Non-pigmented ciliary epithelial cell (primary cell): ENCODE results near the gene SRP68.
"Not testable (repeated sequence)": the region's sequence is repeated elsewhere in the genome, so short reads cannot be mapped to it uniquely, and the experiment has no call there.

Experiments used
- DNase-seq: peaks from one replicate; pipeline ENCODE4 v3.0.0-alpha.2; 2010; ENCODE audit warnings: low read depth

Gene SRP68

DNA sequence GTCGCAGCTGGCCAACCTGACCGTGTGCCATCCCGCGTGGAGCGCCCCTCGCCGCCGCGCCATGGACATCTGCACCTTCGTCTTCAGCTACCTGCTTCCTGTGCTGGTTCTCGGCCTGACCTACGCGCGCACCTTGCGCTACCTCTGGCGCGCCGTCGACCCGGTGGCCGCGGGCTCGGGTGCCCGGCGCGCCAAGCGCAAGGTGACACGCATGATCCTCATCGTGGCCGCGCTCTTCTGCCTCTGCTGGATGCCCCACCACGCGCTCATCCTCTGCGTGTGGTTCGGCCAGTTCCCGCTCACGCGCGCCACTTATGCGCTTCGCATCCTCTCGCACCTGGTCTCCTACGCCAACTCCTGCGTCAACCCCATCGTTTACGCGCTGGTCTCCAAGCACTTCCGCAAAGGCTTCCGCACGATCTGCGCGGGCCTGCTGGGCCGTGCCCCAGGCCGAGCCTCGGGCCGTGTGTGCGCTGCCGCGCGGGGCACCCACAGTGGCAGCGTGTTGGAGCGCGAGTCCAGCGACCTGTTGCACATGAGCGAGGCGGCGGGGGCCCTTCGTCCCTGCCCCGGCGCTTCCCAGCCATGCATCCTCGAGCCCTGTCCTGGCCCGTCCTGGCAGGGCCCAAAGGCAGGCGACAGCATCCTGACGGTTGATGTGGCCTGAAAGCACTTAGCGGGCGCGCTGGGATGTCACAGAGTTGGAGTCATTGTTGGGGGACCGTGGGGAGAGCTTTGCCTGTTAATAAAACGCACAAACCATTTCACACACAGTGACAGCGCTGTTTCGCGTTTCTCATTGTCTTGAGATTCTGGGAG lies 4.7 kb upstream of the SRP68 start:
- DNase-seq, result no peak

DNA sequence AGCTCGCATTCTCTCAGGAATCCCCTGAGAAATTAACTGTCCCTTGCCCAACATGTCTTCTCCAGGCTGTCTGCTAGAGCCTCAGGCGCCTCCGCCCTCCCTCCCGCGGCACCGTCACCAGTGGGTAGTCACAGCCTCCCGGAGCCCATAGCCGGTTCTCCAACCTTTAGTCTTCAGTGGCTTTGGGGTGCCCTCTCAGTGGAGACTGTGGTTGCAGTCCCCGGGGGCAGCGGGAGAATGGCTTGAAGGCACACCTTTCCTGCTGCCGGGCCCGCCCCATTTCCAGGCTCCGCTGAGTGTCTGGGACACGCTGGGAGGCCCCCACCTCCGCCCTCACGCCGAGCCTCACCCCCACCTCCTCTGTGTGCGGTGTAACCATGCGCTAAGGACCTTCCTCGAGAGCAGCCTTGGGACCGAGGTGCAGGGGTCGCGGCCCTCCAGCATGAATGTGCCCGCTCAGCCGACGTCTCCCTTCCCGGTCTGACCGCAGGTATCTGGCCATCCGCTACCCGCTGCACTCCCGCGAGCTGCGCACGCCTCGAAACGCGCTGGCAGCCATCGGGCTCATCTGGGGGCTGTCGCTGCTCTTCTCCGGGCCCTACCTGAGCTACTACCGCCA lies 3.9 kb upstream of the SRP68 start:
- no peak for DNase-seq

- no peak for DNase-seq
Measured at GRCh38 chr17:76075364-76076145, 3.2 kb upstream of the SRP68 start.

- no peak for DNase-seq
Measured at GRCh38 chr17:76074390-76075363, 2.4 kb upstream of the SRP68 start, which contains the start of gene GALR2. TSS of gene GALR2 (plus strand) at chr17:76074781. CDS start at chr17:76074884, 103 bp downstream.

GRCh38 chr17:76071531-76072147 lies 678 bp downstream of the SRP68 start:
- no peak for DNase-seq

DNA sequence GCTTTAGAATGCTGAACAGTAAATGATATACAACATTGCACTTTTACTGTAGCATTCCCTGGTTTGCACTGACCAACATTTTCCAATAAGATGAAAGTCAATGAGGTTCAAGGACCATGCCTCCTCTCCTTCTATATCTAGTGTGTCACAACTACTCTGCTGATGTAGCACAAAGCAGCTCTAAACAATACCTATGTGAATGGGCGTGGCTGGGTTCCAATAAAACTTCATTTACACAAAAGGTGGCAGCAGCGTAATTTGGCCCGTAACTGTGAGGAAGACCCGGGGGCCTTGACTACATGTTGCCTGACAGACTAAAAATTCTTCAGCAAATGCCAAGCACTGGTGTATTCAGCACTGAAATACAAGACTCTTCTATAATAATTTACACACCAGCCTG lies 6.5 kb downstream of the SRP68 start:
- no peak for DNase-seq

DNA sequence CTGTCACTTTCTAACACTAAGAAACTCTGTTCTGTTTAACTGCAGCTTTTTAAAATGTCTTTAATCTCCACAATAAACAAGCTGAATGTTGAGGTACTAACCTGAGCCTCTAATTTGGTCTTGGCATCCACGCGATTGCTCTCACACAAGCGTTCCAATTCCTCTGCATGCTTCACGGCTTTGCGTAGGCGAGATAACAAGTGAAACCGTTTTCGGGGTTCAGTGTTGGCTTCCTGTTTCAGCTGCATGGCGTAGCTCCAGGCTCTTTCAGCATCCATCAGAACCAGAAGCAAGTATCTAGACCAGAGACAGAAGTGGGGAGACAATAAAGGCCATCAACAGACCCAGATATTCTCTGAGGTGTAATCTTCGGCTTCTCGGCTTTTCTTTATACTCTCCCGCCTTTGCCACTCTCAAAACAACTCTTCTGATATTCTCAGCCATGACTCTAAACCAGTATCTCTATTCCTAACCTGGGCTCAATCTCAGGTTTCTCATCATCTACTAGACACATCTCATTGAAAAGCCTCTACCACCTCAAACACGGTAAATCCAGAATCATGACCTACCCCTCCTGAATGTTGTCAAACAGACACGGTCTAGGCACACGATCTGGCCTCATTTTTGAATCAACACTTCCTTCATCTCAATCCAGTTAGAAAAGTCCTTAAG lies 8.3 kb downstream of the SRP68 start:
- no peak for DNase-seq

GRCh38 chr17:76058264-76058663 lies 14.1 kb downstream of the SRP68 start:
- not testable (repeated sequence) for DNase-seq

DNA sequence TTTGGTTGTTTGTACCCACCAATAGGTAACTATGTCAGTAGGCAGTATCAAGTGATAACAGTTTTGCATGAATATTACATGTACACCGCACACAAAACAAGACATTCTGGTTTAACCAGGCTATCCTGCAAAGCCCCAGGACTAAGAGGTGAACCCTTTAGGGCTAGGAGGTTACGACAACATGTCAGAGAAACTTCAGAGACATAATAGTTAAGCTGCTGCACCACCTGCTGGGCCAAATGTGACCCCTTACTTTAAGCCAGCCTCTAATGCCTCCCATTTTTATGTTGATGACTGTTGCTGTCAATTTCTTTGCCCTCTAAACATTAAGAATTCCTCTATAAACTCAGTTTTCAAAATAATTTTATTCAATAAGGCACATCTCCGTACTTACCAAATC lies 15.4 kb downstream of the SRP68 start:
- no peak for DNase-seq

DNA sequence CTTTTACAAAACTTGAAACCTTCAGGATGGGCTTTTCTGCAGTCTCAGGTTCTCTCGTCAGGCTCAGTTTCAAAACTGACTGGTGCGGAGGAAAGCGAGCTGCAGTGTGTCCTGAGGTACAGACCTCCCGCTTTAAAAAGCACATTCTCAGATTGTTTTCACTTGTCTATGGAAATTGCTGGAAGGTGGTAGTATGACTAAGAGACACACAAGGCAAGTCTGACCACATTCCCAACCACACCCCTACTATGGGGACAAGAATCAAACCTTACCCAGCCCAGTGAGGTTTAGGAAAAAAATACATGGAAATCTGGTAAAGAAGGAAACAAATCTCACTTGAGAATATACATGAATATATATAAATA lies 18.2 kb downstream of the SRP68 start:
- DNase-seq, result peak; percentile 43

DNA sequence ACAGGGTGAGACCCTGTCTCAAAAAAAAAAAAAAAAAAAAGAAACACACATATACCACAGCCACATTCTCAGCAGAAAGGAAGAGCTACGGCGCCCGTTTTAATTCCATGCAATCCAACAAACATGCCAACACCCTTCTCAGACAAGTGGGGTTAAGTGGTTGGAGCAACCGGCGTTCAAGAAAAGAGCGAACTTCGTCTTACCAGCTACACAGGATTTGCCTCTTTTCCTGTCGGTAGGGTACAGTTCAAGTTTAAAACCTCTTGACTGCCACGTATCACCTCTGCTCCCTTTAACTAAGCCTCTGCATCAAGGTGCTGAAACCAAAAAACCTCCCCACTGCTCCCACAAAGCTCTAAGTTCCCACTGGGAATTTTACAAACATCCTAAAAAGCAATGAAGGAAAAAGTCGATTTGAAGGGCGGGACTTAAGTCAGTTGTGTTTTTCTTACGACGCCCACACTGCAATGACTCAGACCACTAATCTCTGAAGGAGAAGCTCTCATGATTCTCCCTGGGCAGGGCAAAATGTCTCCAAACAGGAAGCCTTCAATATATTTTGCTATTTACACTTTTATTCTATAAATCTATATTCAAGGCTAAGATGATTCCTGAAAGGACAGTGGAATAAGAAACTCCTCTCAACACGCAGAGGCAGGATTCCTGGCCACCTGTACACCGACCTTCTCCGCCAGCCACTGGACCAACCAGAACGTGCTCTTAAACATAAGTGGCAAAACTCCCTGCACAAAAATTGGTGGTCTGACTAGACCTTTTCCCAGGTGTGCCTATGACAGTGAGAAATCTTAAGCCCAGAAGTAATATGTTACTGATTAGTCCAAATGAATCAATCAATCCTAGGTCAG lies 18.8 kb downstream of the SRP68 start:
- DNase-seq, result peak; percentile 70

- no peak for DNase-seq
Measured at GRCh38 chr17:76051561-76051960, 20.8 kb downstream of the SRP68 start.

GRCh38 chr17:76050538-76051467 lies 21.5 kb downstream of the SRP68 start:
- DNase-seq, result no peak

DNA sequence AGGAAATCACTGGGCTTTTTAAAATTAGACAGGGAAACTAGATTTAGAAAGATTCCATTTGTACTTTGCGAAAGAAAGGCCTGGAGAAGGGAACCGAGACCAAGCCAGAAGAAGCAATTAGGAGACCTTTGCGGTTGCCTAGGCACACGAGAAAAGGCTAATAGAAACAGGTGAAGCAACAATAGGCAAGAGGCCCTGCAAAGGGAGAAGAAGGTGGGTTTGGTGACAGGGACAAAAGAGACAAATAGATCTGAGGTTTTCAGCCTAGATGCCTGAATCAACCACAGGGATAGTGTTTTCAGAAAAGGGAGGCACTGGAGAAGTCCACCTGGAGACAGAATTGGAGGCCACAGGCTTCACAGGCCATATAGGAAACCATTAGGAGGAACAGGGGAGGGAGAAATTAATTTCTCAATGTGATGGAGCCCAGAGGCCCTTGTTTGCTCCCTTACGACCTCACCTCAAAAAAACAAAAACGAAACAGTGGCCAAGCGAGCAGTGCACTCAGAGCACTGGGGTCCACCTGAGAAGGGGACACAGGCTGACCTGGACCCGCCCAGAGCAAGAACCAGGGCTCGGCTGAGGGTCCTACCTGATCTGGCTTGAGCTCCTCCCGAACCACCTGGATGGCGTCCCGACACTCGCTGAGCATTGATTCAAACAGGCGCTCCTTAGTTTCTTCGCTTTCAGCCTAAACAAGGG lies 22.3 kb downstream of the SRP68 start:
- no peak for DNase-seq

DNA sequence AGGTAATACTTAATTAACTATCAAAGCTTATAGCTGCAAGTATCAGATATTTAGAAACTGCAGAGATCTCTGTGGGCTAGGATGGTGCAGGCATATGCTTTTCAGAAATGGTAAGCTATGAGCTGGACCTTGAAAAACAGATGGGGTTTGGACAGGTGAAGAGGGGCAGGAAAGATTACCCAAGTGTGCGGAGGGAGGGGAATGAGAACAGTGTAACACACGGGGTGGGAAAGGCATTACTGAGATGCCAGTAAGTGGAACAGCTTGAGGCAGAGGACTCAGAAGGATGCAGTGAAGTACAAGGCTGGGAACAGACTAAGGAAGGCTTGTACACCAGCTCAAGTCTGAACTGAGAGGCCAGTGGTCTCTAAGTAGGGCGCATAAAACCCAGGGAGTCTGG lies 23.1 kb downstream of the SRP68 start:
- no peak for DNase-seq

DNA sequence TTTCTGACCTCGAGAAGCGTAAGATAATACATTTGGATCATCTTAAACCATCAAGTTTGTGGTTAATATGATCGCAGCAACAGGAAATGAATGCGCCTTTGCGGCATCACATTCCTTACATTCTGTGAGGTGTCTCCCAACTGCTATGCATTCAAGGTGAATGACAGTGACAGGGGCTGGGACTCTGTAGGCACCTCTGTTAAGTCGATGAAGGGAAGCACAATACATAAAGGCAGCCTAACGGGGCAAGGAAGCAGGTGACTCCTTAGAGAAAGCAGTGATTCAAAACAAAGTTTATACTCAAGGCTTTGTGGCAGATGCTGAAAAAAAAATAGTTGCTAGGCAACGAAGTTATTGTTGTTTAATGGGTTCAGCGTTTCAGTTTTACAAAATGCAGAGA lies 23.6 kb downstream of the SRP68 start:
- peak; percentile 52 for DNase-seq

- DNase-seq, result no peak
Measured at GRCh38 chr17:76048025-76048605, 24.2 kb downstream of the SRP68 start.

- peak; percentile 70 for DNase-seq
Measured at GRCh38 chr17:76046064-76046463, 26.3 kb downstream of the SRP68 start.
